ENCODE results near the gene SLC24A4.
A peak's percentile ranks its signal among the peaks of the same experiment; 100 is the strongest.
"Not testable (repeated sequence)": the region's sequence is repeated elsewhere in the genome, so short reads cannot be mapped to it uniquely, and the experiment has no call there.

The SLC24A4 gene

DNA sequence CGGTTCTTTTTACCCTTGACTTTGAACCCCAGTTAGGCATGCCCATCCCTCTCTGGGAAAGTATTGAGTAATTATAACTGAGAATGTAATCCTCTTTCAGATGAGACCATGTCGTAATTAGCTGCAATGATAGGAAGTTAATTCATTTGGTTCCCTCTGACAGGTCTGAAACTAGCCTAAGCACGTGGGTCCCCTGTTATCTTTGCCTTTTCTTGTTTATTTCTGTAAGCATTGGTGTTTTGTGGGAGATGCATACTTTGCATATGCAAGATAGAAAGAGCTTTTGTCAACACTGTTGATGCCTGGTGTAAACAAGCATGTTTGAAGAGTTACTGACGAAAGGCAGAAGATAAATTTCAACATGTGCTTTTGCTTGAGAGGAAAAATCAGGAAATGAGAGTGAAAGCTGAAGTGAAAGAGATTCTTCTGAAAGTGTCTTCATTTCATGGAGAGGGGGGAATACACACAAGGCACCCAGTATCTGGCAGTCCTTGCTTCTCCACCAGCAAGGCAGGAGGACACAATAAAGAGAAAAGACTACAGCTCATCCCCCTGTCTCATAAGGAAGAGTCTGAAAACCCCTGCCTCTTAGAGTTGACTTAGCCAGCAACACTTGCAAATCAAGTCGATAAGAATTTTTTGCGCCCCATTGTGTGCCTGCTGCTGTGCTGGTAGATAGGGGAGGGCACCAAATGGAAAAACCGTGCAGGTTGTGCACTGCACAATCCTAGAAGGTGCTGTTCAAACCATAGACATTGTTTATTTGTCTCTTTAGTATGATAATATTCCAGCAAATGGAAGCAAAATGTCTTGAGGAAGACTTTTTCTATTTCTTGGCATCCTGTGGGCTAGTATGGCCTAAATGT lies 77.8 kb downstream of the SLC24A4 start:
- H3K27ac ChIP-seq (ENCODE audit: insufficient read depth in 1 of 2, low read depth in 1 of 2, low read length in 2 of 2, poor library complexity in 1 of 2, severe bottlenecking in 2 of 2) = no peak overlapping the region
- no peak overlapping the region for H3K4me3 ChIP-seq (ENCODE audit: control insufficient read depth in 1 of 7, extremely low read depth in 1 of 7, insufficient read depth in 4 of 7, low read depth in 2 of 7, low read length in 6 of 7)
- H3K9me3 ChIP-seq (ENCODE audit: control extremely low read depth in 1 of 5, control insufficient read depth in 4 of 5, insufficient read depth in 2 of 5, low read depth in 1 of 5, low read length in 4 of 5) = peaks cover 0 to 5% (median 0%) of the 10 kb centered on the region in 5 experiments
- ChIA-PET POLR2A (no interaction called here), CTCF (no interaction called here)
- DNase-seq = peak in 1 of 3 donors; percentile 3
- H3K4me1 ChIP-seq (ENCODE audit: control extremely low read depth in 1 of 4, control insufficient read depth in 4 of 4, insufficient read depth in 4 of 4, low read length in 3 of 4) = peaks cover 0 to 8% (median 0%) of the 10 kb centered on the region in 4 experiments
- H3K36me3 ChIP-seq (ENCODE audit: control insufficient read depth in 4 of 4, insufficient read depth in 4 of 4, low read length in 3 of 4) = no peaks in the 10 kb centered on the region
- no peaks in the 10 kb centered on the region for H3K27me3 ChIP-seq (replicated peaks in 2 of 5; ENCODE audit: control insufficient read depth in 4 of 5, insufficient read depth in 5 of 5, low read length in 4 of 5)
- 87% methylated on average over 6 of the region's 7 CpGs for WGBS (ENCODE audit: insufficient coverage)

DNA sequence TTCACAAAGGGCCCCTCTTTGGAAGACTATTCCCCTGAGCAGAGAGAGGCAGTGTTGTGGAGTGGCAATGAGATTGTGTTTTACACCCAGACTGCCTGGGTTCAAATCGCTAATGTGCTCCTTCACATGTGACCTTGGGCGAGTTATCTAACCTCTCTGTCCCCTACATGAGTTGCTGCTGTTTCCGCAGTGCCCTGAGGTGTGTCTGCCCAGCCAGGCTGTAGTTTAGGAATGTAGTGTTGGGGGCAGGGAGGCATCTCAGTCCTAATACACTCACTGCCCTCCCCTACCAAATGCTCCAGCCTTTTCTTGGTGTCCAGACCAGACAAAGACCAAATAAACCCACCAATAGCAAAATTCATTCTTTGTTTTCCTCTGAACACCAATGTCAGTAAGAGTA lies 78.6 kb downstream of the SLC24A4 start:
- ChIA-PET POLR2A (no interaction called here), CTCF (no interaction called here)
- peaks cover 0 to 8% (median 0%) of the 10 kb centered on the region in 4 experiments for H3K4me1 ChIP-seq (ENCODE audit: control extremely low read depth in 1 of 4, control insufficient read depth in 4 of 4, insufficient read depth in 4 of 4, low read length in 3 of 4)
- no peaks in the 10 kb centered on the region for H3K36me3 ChIP-seq (ENCODE audit: control insufficient read depth in 4 of 4, insufficient read depth in 4 of 4, low read length in 3 of 4)
- no peak overlapping the region for H3K4me3 ChIP-seq (ENCODE audit: control insufficient read depth in 1 of 7, extremely low read depth in 1 of 7, insufficient read depth in 4 of 7, low read depth in 2 of 7, low read length in 6 of 7)
- no peak for DNase-seq
- peaks cover 0 to 12% (median 4%) of the 10 kb centered on the region in 5 experiments for H3K9me3 ChIP-seq (ENCODE audit: control extremely low read depth in 1 of 5, control insufficient read depth in 4 of 5, insufficient read depth in 2 of 5, low read depth in 1 of 5, low read length in 4 of 5)
- H3K27ac ChIP-seq (ENCODE audit: insufficient read depth in 1 of 2, low read depth in 1 of 2, low read length in 2 of 2, poor library complexity in 1 of 2, severe bottlenecking in 2 of 2) = no peak overlapping the region
- no peaks in the 10 kb centered on the region for H3K27me3 ChIP-seq (replicated peaks in 2 of 5; ENCODE audit: control insufficient read depth in 4 of 5, insufficient read depth in 5 of 5, low read length in 4 of 5)
- WGBS (ENCODE audit: insufficient coverage) = no CpG with 5 or more reads among the region's 3 CpGs

DNA sequence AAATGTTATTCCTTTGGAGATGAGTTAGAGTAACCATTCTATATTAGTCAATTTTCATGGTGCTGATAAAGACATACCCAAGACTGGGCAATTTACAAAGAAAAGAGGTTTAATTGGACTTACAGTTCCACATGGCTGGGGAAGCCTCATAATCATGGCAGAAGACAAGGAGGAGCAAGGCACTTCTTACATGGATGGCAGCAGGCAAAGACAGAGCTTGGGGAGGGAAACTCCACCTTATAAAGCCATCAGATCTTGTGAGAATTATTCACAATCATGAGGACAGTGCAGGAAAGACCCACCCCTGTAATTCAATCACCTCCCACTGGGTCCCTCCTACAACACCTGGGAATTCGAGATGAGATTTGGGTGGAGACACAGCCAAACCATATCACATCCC lies 79.5 kb downstream of the SLC24A4 start:
- H3K27ac ChIP-seq (ENCODE audit: insufficient read depth in 1 of 2, low read depth in 1 of 2, low read length in 2 of 2, poor library complexity in 1 of 2, severe bottlenecking in 2 of 2); H3K27me3 ChIP-seq (replicated peaks in 2 of 5; ENCODE audit: control insufficient read depth in 4 of 5, insufficient read depth in 5 of 5, low read length in 4 of 5); POLR2A ChIA-PET; H3K4me1 ChIP-seq (ENCODE audit: control extremely low read depth in 1 of 4, control insufficient read depth in 4 of 4, insufficient read depth in 4 of 4, low read length in 3 of 4); H3K36me3 ChIP-seq (ENCODE audit: control insufficient read depth in 4 of 4, insufficient read depth in 4 of 4, low read length in 3 of 4); H3K4me3 ChIP-seq (ENCODE audit: control insufficient read depth in 1 of 7, extremely low read depth in 1 of 7, insufficient read depth in 4 of 7, low read depth in 2 of 7, low read length in 6 of 7); CTCF ChIA-PET; DNase-seq: not testable (repeated sequence)
- peaks cover 0 to 13% (median 4%) of the 10 kb centered on the region in 5 experiments for H3K9me3 ChIP-seq (ENCODE audit: control extremely low read depth in 1 of 5, control insufficient read depth in 4 of 5, insufficient read depth in 2 of 5, low read depth in 1 of 5, low read length in 4 of 5)
- WGBS (ENCODE audit: insufficient coverage) = no CpG with 5 or more reads among the region's 1 CpG

DNA sequence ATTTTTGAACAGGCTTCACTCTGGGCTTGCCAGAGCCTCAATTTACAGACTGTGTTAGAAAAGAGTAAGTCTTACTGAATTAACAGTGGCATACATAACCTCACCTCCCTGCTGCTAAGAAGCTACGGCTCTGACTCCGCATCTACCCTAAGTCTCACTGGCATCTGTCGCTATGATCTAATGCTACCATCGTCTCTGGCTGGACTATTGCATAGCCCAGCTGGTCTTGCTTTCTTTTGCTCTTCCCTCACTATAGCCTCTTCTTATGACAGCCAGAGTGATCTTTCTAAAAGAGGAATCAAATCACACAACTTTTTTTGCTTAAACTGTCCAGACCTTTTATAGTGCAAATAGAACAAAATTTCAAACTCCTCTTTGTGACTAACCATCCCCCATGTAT lies 81.1 kb downstream of the SLC24A4 start:
- Histone ChIP-seq H3K27ac (ENCODE audit: insufficient read depth in 1 of 2, low read depth in 1 of 2, low read length in 2 of 2, poor library complexity in 1 of 2, severe bottlenecking in 2 of 2) (no peak overlapping the region), H3K27me3 (replicated peaks in 2 of 5; ENCODE audit: control insufficient read depth in 4 of 5, insufficient read depth in 5 of 5, low read length in 4 of 5) (no peaks in the 10 kb centered on the region), H3K4me3 (ENCODE audit: control insufficient read depth in 1 of 7, extremely low read depth in 1 of 7, insufficient read depth in 4 of 7, low read depth in 2 of 7, low read length in 6 of 7) (no peak overlapping the region), H3K4me1 (ENCODE audit: control extremely low read depth in 1 of 4, control insufficient read depth in 4 of 4, insufficient read depth in 4 of 4, low read length in 3 of 4) (peaks cover 0 to 8% (median 3%) of the 10 kb centered on the region in 4 experiments), H3K9me3 (ENCODE audit: control extremely low read depth in 1 of 5, control insufficient read depth in 4 of 5, insufficient read depth in 2 of 5, low read depth in 1 of 5, low read length in 4 of 5) (peaks cover 0 to 13% (median 4%) of the 10 kb centered on the region in 5 experiments), H3K36me3 (ENCODE audit: control insufficient read depth in 4 of 4, insufficient read depth in 4 of 4, low read length in 3 of 4) (no peaks in the 10 kb centered on the region)
- POLR2A ChIA-PET = no interaction called here
- CTCF ChIA-PET = no interaction called here
- WGBS (ENCODE audit: insufficient coverage) = 91% methylated on average over 4 of the region's 4 CpGs
- DNase-seq = no peak

DNA sequence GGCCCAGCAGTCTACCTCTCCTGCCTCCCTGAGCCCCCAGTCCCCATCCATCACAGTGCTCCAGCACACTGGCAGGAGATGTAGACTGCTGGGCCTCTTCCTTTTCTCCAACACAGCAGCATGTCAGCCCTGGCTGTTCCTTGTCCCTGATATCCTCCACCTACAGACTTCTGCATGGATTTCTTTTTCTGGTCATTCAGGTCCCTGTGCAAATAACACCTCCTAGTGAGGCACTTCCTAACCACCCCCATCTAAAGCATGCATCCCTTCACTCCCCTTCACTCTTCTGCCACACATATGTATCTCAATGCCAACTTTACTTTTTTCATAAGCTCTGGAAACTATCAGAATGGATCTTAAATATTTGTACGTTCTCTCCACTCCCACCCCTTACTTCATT lies 81.5 kb downstream of the SLC24A4 start:
- Histone ChIP-seq H3K36me3 (ENCODE audit: control insufficient read depth in 4 of 4, insufficient read depth in 4 of 4, low read length in 3 of 4) (no peaks in the 10 kb centered on the region), H3K4me3 (ENCODE audit: control insufficient read depth in 1 of 7, extremely low read depth in 1 of 7, insufficient read depth in 4 of 7, low read depth in 2 of 7, low read length in 6 of 7) (no peak overlapping the region), H3K27ac (ENCODE audit: insufficient read depth in 1 of 2, low read depth in 1 of 2, low read length in 2 of 2, poor library complexity in 1 of 2, severe bottlenecking in 2 of 2) (no peak overlapping the region), H3K4me1 (ENCODE audit: control extremely low read depth in 1 of 4, control insufficient read depth in 4 of 4, insufficient read depth in 4 of 4, low read length in 3 of 4) (peaks cover 0 to 8% (median 3%) of the 10 kb centered on the region in 4 experiments), H3K9me3 (ENCODE audit: control extremely low read depth in 1 of 5, control insufficient read depth in 4 of 5, insufficient read depth in 2 of 5, low read depth in 1 of 5, low read length in 4 of 5) (peaks cover 0 to 13% (median 4%) of the 10 kb centered on the region in 5 experiments), H3K27me3 (replicated peaks in 2 of 5; ENCODE audit: control insufficient read depth in 4 of 5, insufficient read depth in 5 of 5, low read length in 4 of 5) (no peaks in the 10 kb centered on the region)
- WGBS (ENCODE audit: insufficient coverage) = no CpG with 5 or more reads among the region's 1 CpG
- ChIA-PET POLR2A (no interaction called here), CTCF (no interaction called here)
- no peak for DNase-seq

DNA sequence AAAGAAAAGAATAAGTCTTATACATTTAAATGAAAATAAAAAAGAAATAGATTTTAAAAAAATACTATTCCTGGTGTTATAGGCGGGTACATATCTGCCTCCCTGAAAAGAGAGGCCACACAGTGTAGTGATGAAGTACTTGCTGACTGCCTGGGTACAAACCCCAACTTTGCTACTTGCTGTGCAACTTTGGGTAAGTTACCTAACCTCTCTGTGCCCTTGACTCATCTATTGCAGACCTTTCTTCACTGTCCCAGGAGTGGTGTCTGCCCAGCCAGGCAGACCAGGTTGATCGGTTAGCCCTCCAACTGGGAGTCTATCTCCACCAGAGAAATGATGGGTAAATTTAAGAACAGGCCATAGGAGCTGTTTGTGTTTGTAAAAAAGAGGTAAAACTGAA lies 82.0 kb downstream of the SLC24A4 start:
- ChIA-PET POLR2A (no interaction called here), CTCF (no interaction called here)
- no peak for DNase-seq
- H3K4me1 ChIP-seq (ENCODE audit: control extremely low read depth in 1 of 4, control insufficient read depth in 4 of 4, insufficient read depth in 4 of 4, low read length in 3 of 4) = peaks cover 0 to 8% (median 3%) of the 10 kb centered on the region in 4 experiments
- peaks cover 0 to 13% (median 7%) of the 10 kb centered on the region in 5 experiments for H3K9me3 ChIP-seq (ENCODE audit: control extremely low read depth in 1 of 5, control insufficient read depth in 4 of 5, insufficient read depth in 2 of 5, low read depth in 1 of 5, low read length in 4 of 5)
- H3K27ac ChIP-seq (ENCODE audit: insufficient read depth in 1 of 2, low read depth in 1 of 2, low read length in 2 of 2, poor library complexity in 1 of 2, severe bottlenecking in 2 of 2) = no peak overlapping the region
- no peak overlapping the region for H3K4me3 ChIP-seq (ENCODE audit: control insufficient read depth in 1 of 7, extremely low read depth in 1 of 7, insufficient read depth in 4 of 7, low read depth in 2 of 7, low read length in 6 of 7)
- 100% methylated on average over 2 of the region's 2 CpGs for WGBS (ENCODE audit: insufficient coverage)
- H3K27me3 ChIP-seq (replicated peaks in 2 of 5; ENCODE audit: control insufficient read depth in 4 of 5, insufficient read depth in 5 of 5, low read length in 4 of 5) = no peaks in the 10 kb centered on the region
- H3K36me3 ChIP-seq (ENCODE audit: control insufficient read depth in 4 of 4, insufficient read depth in 4 of 4, low read length in 3 of 4) = no peaks in the 10 kb centered on the region

DNA sequence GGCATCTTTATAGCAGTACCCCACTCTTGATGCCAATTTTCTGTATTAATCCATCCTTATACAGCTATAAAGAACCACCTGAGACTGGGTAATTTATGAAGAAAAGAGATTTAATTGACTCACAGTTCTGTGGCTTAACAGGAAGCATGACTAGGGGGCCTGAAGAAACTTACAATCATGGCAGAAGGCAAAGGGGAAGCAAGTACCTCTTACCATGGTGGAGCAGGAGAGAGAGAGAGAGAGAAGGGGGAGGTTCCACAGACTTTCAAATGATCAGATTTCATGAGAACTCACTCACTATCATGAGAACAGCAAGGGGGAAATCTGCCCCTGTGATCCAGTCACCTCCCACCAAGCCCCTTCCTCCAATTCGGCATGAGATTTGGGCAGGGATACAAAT lies 84.4 kb downstream of the SLC24A4 start:
- H3K27ac ChIP-seq (ENCODE audit: insufficient read depth in 1 of 2, low read depth in 1 of 2, low read length in 2 of 2, poor library complexity in 1 of 2, severe bottlenecking in 2 of 2) = no peak overlapping the region
- H3K4me3 ChIP-seq (ENCODE audit: control insufficient read depth in 1 of 7, extremely low read depth in 1 of 7, insufficient read depth in 4 of 7, low read depth in 2 of 7, low read length in 6 of 7) = no peak overlapping the region
- H3K27me3 ChIP-seq (replicated peaks in 2 of 5; ENCODE audit: control insufficient read depth in 4 of 5, insufficient read depth in 5 of 5, low read length in 4 of 5) = peaks cover 0 to 1% (median 0%) of the 10 kb centered on the region in 5 experiments
- CTCF ChIA-PET = no interaction called here
- peaks cover 0 to 7% (median 1%) of the 10 kb centered on the region in 4 experiments for H3K4me1 ChIP-seq (ENCODE audit: control extremely low read depth in 1 of 4, control insufficient read depth in 4 of 4, insufficient read depth in 4 of 4, low read length in 3 of 4)
- peaks cover 0 to 13% (median 7%) of the 10 kb centered on the region in 5 experiments for H3K9me3 ChIP-seq (ENCODE audit: control extremely low read depth in 1 of 5, control insufficient read depth in 4 of 5, insufficient read depth in 2 of 5, low read depth in 1 of 5, low read length in 4 of 5)
- no peaks in the 10 kb centered on the region for H3K36me3 ChIP-seq (ENCODE audit: control insufficient read depth in 4 of 4, insufficient read depth in 4 of 4, low read length in 3 of 4)
- POLR2A ChIA-PET = no interaction called here
- no CpG with 5 or more reads among the region's 1 CpG for WGBS (ENCODE audit: insufficient coverage)
- peak; percentile 52 to 87 (median 74) for DNase-seq
